IPS-18c (cell line): ENCODE data around the gene PPP3R1.

Source experiments
- H3K4me3 ChIP-seq: 2 replicates; pipeline ENCODE4 v1.7.0; 2013; ENCODE audit warnings: low read depth, mild to moderate bottlenecking, low read length, moderate library complexity; ENCODE audit not compliant: insufficient read depth
- H3K9me3 ChIP-seq: one replicate; pipeline ENCODE4 v1.6.1; 2013; ENCODE audit warnings: mild to moderate bottlenecking, low read length, moderate library complexity; ENCODE audit not compliant: control insufficient read depth, insufficient read depth

Gene PPP3R1

GRCh38 chr2:68274022-68274421 lies 21.7 kb upstream of the PPP3R1 start:
- H3K4me3 ChIP-seq, result no peak overlapping the region
- no peaks in the 10 kb centered on the region for H3K9me3 ChIP-seq

DNA sequence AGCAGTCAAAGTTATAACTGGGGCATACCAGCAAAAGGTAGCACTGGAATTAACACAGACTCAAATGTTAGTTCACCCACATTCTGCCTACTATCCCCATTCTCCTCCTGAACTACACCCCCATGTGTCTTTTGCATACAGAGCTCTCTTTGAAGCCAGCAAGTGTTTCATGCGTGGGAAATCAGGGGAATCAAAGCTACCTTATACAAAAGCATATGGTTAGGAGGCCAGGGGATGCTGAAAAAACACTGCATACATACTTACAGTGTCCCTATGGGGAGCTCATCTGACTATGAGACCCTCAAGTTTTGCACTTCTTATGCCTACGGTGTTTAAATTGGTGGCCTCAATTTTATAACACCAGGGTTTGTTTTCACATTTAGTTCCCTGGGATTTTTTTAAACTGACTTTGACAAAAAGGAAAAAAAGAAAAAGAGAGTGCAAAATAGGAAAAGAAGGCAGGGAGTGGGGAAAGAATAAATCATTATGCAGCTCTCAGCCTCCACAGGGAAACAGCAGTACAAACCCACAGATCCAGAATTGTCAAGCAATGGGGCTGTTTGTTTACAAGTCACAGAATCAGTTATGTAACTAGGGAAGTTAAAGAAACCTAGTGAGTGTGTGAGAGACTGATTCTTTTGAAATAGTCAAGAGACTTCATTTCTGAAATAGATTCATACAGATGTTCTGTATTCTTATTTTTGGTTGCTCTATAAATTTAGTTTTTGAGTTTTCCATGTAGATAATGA lies 20.1 kb upstream of the PPP3R1 start:
- no peak overlapping the region for H3K4me3 ChIP-seq
- no peaks in the 10 kb centered on the region for H3K9me3 ChIP-seq

DNA sequence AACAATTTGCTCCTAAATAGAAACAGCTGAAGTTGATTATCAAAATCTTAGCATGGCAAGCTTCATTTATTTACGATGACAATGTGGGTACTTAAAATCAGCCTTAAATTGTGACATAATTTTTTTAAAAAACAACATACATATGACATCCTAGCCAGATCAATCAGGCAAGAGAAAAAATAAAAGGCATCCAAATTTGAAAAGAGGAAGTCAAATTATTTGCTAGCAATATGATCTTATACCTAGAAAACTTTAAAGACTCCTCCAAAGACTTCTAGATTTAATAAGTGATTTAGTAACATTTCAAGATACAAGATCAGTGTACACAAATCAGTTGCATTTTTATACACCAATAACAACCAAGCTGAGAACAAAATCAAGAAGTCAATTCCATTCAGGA lies 14.3 kb upstream of the PPP3R1 start:
- no peak overlapping the region for H3K4me3 ChIP-seq
- H3K9me3 ChIP-seq, result no peaks in the 10 kb centered on the region

GRCh38 chr2:68263632-68264031 lies 11.3 kb upstream of the PPP3R1 start:
- no peaks in the 10 kb centered on the region for H3K9me3 ChIP-seq
- no peak overlapping the region for H3K4me3 ChIP-seq

- Histone ChIP-seq H3K9me3 (no peaks in the 10 kb centered on the region), H3K4me3 (no peak overlapping the region)
Measured at GRCh38 chr2:68258851-68259250, 6.5 kb upstream of the PPP3R1 start.

GRCh38 chr2:68256093-68256450 lies 3.7 kb upstream of the PPP3R1 start:
- H3K9me3 ChIP-seq, result no peaks in the 10 kb centered on the region
- no peak overlapping the region for H3K4me3 ChIP-seq

- no peaks in the 10 kb centered on the region for H3K9me3 ChIP-seq
- peak overlapping the region; percentile 90 for H3K4me3 ChIP-seq
Measured at GRCh38 chr2:68253219-68254068, 1.1 kb upstream of the PPP3R1 start.

GRCh38 chr2:68251855-68252399 lies 405 bp downstream of the PPP3R1 start:
- peak overlapping the region; percentile 91 for H3K4me3 ChIP-seq
- H3K9me3 ChIP-seq, result no peaks in the 10 kb centered on the region

- Histone ChIP-seq H3K9me3 (no peaks in the 10 kb centered on the region), H3K4me3 (peak overlapping the region; percentile 91)
Measured at GRCh38 chr2:68251187-68251854, 1.0 kb downstream of the PPP3R1 start.

DNA sequence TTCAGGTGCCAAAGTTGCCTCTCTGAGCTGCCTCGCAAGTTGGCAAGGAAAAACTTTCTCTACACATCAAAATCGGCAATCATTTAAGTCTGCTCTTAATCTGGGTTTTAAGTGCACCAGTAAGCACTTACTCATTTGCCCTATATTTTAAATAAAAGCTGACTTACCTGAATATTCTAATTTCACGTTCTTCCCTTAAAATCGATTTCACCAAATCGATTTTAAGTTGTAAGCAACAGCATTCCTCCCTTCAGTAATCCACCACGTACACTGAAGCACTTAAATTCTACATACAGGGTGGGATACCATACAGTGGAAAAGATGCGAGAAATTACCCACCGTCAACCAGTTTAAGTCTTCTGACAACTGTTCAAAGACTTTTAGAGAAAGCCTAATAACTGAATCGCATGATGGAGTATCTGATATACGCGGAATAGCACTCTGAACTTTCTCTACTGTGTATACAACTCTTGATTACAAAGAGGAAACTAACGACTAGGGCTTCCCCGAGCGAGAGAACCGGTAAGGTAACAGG lies 1.6 kb downstream of the PPP3R1 start:
- H3K4me3 ChIP-seq, result peak overlapping the region; percentile 91
- H3K9me3 ChIP-seq, result no peaks in the 10 kb centered on the region

DNA sequence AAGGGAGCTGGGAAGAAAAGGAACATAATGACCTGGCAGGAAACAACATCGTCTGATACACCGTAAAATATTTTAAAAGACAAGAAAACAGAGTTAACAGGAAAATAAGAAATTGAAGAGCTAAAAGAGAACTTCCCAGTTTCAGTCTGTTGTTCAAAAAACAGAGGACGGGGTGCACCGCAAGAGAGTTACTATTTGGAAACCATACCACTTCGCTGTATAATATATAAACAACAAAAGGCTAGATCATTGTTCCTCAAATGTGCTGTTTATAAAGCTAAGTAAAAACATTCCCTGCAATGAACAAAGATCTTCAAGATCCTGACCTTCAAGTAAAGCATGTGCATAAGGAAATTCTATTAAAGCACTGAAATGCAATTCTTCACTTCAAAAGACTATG lies 2.1 kb downstream of the PPP3R1 start:
- H3K9me3 ChIP-seq, result no peaks in the 10 kb centered on the region
- peak overlapping the region; percentile 91 for H3K4me3 ChIP-seq

GRCh38 chr2:68248806-68249205 lies 3.5 kb downstream of the PPP3R1 start:
- Histone ChIP-seq H3K4me3 (no peak overlapping the region), H3K9me3 (no peaks in the 10 kb centered on the region)

DNA sequence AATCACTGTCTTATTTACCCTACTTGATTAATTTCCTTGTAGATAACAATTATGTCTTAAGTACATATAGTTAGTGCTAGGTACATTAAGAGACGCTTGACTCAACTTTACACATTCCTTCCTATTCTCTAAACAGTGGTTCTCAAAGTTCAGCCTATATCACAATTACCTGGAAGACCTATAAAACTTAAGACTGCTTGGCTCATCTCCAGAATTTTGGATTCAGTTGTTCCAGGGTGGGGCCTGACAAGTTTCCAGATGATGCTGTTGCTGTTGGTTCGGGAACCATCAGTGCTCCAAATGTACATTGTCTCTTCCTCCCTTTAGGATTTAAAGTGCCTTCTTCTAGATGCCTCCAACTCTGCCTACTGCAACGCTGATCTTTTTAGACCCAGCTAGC lies 4.0 kb downstream of the PPP3R1 start:
- Histone ChIP-seq H3K9me3 (no peaks in the 10 kb centered on the region), H3K4me3 (no peak overlapping the region)

GRCh38 chr2:68246396-68246795 lies 5.9 kb downstream of the PPP3R1 start:
- no peaks in the 10 kb centered on the region for H3K9me3 ChIP-seq
- H3K4me3 ChIP-seq, result no peak overlapping the region

DNA sequence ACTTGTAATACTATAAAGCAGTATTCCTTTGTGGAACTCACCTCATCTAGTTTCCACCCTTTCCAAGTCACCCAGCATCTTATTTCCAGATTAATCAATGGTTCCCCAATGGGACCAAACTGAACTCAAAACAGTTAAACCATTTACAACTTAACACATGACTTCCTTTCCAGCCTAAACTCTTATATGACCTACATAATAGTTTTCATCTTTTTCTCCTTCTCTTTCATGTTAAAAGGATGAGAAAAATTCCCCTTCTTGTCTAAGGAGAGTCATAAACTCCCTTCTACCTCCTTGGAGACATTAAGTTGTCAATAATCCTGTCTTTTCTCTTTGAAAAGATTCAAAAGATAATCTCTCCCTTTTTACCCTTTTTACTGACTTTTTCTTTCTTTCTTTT lies 6.7 kb downstream of the PPP3R1 start:
- Histone ChIP-seq H3K9me3 (no peaks in the 10 kb centered on the region), H3K4me3 (no peak overlapping the region)

- H3K4me3 ChIP-seq, result no peak overlapping the region
- H3K9me3 ChIP-seq, result no peaks in the 10 kb centered on the region
Measured at GRCh38 chr2:68245066-68245465, 7.3 kb downstream of the PPP3R1 start.

- no peak overlapping the region for H3K4me3 ChIP-seq
- H3K9me3 ChIP-seq, result no peaks in the 10 kb centered on the region
Measured at GRCh38 chr2:68244456-68244855, 7.9 kb downstream of the PPP3R1 start.
